ENCODE measurements around the gene GAL3ST3. TPM values are rescaled to one million over a fixed set of nuclear protein-coding genes. Genes with fewer than 3 reads are reported as not detected.

Gene GAL3ST3
- total RNA-seq, 2 experiments from 2014 or later, result not detected

DNA sequence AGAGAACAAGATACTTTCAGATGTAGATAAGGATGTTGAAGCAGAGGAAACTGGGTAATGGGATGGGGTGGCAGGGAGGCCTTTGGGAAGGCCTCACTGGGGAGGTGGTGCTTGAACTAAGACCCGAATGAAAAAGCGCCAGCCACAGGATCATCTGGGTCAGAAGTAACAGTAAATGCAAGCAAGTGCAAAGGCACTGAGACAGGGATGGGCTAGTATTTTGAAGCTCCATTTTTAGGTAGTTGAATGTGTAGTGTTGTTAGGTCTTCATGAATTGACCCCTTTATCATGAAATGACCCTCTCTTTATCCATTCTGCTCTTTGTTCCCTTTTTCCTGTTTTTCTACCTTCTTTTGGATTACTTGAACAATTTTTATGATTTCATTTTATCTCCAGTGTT, 14.9 kb upstream of the GAL3ST3 start:
- no peak overlapping the region for H3K27ac ChIP-seq (ENCODE audit: low read depth, low read length, poor library complexity, severe bottlenecking)
- ChIA-PET POLR2A (interaction anchor here (0.6 to 2.6 kb wide), 4 partner anchors 12 to 397 kb away, joined by 3 to 20 read pairs (median 4); partner anchors contain the start of gene SF3B2), CTCF (ENCODE audit: unreplicated experiment) (no interaction called here)
- H3K4me3 ChIP-seq (ENCODE audit: low read depth, low read length, poor library complexity, severe bottlenecking), result no peak overlapping the region
- peaks cover 9% of the 10 kb centered on the region; the same call in 1 of the 2 replicates for H3K79me2 ChIP-seq (ENCODE audit: insufficient read depth, low read depth, low read length)
- 0 out of 2 replicates have a peak, but pooled peaks cover 5% of the 10 kb centered on the region for H3K9me3 ChIP-seq (ENCODE audit: low read length)
- no peak for TF ChIP-seq EZH2phosphoT487 (IDR thresholded peaks at IDR 0.05; ENCODE audit: borderline replicate concordance, low read depth, low read length)
- TF ChIP-seq, protein P1, sequence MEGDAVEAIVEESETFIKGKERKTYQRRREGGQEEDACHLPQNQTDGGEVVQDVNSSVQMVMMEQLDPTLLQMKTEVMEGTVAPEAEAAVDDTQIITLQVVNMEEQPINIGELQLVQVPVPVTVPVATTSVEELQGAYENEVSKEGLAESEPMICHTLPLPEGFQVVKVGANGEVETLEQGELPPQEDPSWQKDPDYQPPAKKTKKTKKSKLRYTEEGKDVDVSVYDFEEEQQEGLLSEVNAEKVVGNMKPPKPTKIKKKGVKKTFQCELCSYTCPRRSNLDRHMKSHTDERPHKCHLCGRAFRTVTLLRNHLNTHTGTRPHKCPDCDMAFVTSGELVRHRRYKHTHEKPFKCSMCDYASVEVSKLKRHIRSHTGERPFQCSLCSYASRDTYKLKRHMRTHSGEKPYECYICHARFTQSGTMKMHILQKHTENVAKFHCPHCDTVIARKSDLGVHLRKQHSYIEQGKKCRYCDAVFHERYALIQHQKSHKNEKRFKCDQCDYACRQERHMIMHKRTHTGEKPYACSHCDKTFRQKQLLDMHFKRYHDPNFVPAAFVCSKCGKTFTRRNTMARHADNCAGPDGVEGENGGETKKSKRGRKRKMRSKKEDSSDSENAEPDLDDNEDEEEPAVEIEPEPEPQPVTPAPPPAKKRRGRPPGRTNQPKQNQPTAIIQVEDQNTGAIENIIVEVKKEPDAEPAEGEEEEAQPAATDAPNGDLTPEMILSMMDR (conservative IDR thresholded peaks at IDR 0.05; ENCODE audit: low read length), result no peak
- H3K36me3 ChIP-seq (ENCODE audit: insufficient read depth, low read length), result peaks cover 99% of the 10 kb centered on the region
- H3K4me1 ChIP-seq (ENCODE audit: insufficient read depth, low read length, poor library complexity, severe bottlenecking), result peaks cover 9% of the 10 kb centered on the region
- H3K9me2 ChIP-seq (ENCODE audit: insufficient read depth, low read length), result no peaks in the 10 kb centered on the region
- no peak overlapping the region for H3K4me2 ChIP-seq (ENCODE audit: low read length)
- no peak for DNase-seq (ENCODE audit: low spot score)
- H4K20me1 ChIP-seq (ENCODE audit: insufficient read depth, low read length), result no peaks in the 10 kb centered on the region
- intact Hi-C loops (cut with micrococcal nuclease; ENCODE audit: unreplicated experiment), result no loop called here
- no peak overlapping the region for H2AFZ ChIP-seq (ENCODE audit: low read length)
- no TSS peak for BruUV-seq (replicated peaks)

DNA sequence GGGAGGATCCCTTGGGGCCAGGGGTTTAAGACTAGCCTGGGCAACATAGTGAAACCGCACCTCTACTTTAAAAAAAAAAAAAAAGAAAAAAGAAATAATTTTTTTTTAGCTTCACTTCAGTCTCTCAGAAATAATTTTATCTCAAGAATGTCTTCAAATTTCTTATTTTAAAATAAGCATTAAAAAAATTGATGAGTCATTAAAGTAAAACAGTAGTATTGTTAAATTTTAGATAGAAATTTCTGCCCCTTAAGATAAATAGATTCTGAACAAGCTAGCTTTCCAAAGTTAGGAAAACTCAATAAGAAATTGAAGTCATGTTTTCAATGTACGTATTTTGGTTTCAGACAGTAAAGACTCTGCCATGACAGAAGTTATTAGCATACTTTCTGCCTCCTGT, 13.4 kb upstream of the GAL3ST3 start:
- POLR2A ChIA-PET, result interaction anchor here (2.6 kb wide), 1 partner anchor 10 kb away, joined by 20 read pairs; the partner anchor contains the start of gene SF3B2
- Histone ChIP-seq H2AFZ (ENCODE audit: low read length) (no peak overlapping the region), H3K79me2 (ENCODE audit: insufficient read depth, low read depth, low read length) (peaks cover 9% of the 10 kb centered on the region; the same call in 1 of the 2 replicates), H3K36me3 (ENCODE audit: insufficient read depth, low read length) (peaks cover 98% of the 10 kb centered on the region), H3K9me3 (ENCODE audit: low read length) (0 out of 2 replicates have a peak, but pooled peaks cover 5% of the 10 kb centered on the region), H3K4me3 (ENCODE audit: low read depth, low read length, poor library complexity, severe bottlenecking) (no peak overlapping the region), H3K27ac (ENCODE audit: low read depth, low read length, poor library complexity, severe bottlenecking) (no peak overlapping the region), H3K4me1 (ENCODE audit: insufficient read depth, low read length, poor library complexity, severe bottlenecking) (no peaks in the 10 kb centered on the region), H3K9me2 (ENCODE audit: insufficient read depth, low read length) (no peaks in the 10 kb centered on the region), H4K20me1 (ENCODE audit: insufficient read depth, low read length) (no peaks in the 10 kb centered on the region), H3K4me2 (ENCODE audit: low read length) (no peak overlapping the region)
- intact Hi-C loops (cut with micrococcal nuclease; ENCODE audit: unreplicated experiment), result no loop called here
- no peak for TF ChIP-seq EZH2phosphoT487 (IDR thresholded peaks at IDR 0.05; ENCODE audit: borderline replicate concordance, low read depth, low read length)
- CTCF ChIA-PET (ENCODE audit: unreplicated experiment), result interaction anchor here (0.9 kb wide), 1 partner anchor 10 kb away, joined by 4 read pairs; the partner anchor contains the start of gene SF3B2
- BruUV-seq (replicated peaks), result no TSS peak
- no peak for DNase-seq (ENCODE audit: low spot score)

DNA sequence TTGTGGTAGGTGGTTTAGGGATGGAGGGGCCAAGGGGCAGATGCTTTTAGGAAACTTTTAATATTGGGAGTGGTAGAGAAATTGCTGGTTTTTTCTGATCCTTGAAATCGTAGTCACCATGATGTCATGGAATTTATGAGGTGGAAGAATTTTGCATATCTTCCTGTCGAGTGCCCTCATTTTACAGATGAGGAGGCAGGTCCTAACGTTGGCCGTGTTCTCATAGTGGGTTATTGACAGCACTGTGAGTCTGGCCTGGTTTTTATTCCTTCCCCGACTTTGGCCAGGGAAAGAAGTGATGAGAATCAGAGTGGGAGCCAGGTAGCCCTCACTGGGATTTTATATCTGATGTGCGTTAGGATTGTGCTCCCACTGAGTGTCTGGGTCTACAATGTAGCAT, 12.3 kb upstream of the GAL3ST3 start:
- Histone ChIP-seq H3K4me1 (ENCODE audit: insufficient read depth, low read length, poor library complexity, severe bottlenecking) (no peaks in the 10 kb centered on the region), H3K27ac (ENCODE audit: low read depth, low read length, poor library complexity, severe bottlenecking) (no peak overlapping the region), H3K9me3 (ENCODE audit: low read length) (0 out of 2 replicates have a peak, but pooled peaks cover 5% of the 10 kb centered on the region), H3K4me2 (ENCODE audit: low read length) (no peak overlapping the region), H4K20me1 (ENCODE audit: insufficient read depth, low read length) (no peaks in the 10 kb centered on the region), H3K4me3 (ENCODE audit: low read depth, low read length, poor library complexity, severe bottlenecking) (no peak overlapping the region), H3K36me3 (ENCODE audit: insufficient read depth, low read length) (peaks cover 98% of the 10 kb centered on the region), H3K9me2 (ENCODE audit: insufficient read depth, low read length) (no peaks in the 10 kb centered on the region), H3K79me2 (ENCODE audit: insufficient read depth, low read depth, low read length) (peaks cover 9% of the 10 kb centered on the region; the same call in 1 of the 2 replicates), H2AFZ (ENCODE audit: low read length) (no peak overlapping the region)
- CTCF ChIA-PET (ENCODE audit: unreplicated experiment), result no interaction called here
- no peak for TF ChIP-seq EZH2phosphoT487 (IDR thresholded peaks at IDR 0.05; ENCODE audit: borderline replicate concordance, low read depth, low read length)
- TF ChIP-seq, protein P1 (conservative IDR thresholded peaks at IDR 0.05; ENCODE audit: low read length), result no peak
- POLR2A ChIA-PET, result no interaction called here
- no TSS peak for BruUV-seq (replicated peaks)
- intact Hi-C loops (cut with micrococcal nuclease; ENCODE audit: unreplicated experiment), result no loop called here
- DNase-seq (ENCODE audit: low spot score), result no peak
